K562 (cell line): ENCODE measurements around the gene SH2B2. TPM values are rescaled to one million over a fixed set of nuclear protein-coding genes. Genes with fewer than 3 reads are reported as not detected.
A peak's percentile ranks its signal among the peaks of the same experiment; 100 is the strongest.

Experiments
- ARID2 ChIP-seq: fragments of 450-650 bp; IDR thresholded peaks from 2 replicates; pipeline ENCODE4 v1.6.1; 2017; ENCODE audit warnings: antibody characterized with exemption, mild to moderate bottlenecking
- BHLHE40 ChIP-seq: IDR thresholded peaks from 2 replicates; pipeline ENCODE4 v1.6.1; 2011; ENCODE audit warnings: low read length, improper control_type of control experiment
- CBFA2T3 ChIP-seq: fragments of 450-650 bp; IDR thresholded peaks from 2 replicates; pipeline ENCODE4 v1.6.1; 2017
- CBX2 ChIP-seq: fragments of 200-600 bp; sonication (generic); IDR thresholded peaks from one replicate; pipeline ENCODE4 v1.6.1; 2012; ENCODE audit warnings: mild to moderate bottlenecking, low read length, inconsistent platforms; ENCODE audit not compliant: insufficient read depth, poor library complexity, severe bottlenecking
- CCNT2 ChIP-seq: IDR thresholded peaks from 2 replicates; pipeline ENCODE4 v1.6.1; 2011; ENCODE audit warnings: borderline replicate concordance, low read depth, mild to moderate bottlenecking, moderate library complexity, mixed read lengths, low read length; ENCODE audit not compliant: insufficient read length; ENCODE audit errors: extremely low read depth
- CEBPG ChIP-seq, 3 experiments: fragments of 200-800 bp in 1 of 3; sonication (Bioruptor generic) in 1 of 3; sonication (generic) in 1 of 3; formaldehyde crosslinking in 1 of 3; IDR thresholded peaks in 2 of 3; conservative IDR thresholded peaks in 1 of 3; 2 replicates each; pipeline versions ENCODE4 v1.6.1 to v1.8.0; 2016 to 2022; ENCODE audit warnings: missing compliant biosample characterization in 2 of 3, missing genetic modification characterization in 2 of 3, mild to moderate bottlenecking in 1 of 3, missing genetic modification reagents in 1 of 3
- CHD2 ChIP-seq: IDR thresholded peaks from 2 replicates; pipeline ENCODE4 v1.6.1; 2011; ENCODE audit warnings: low read depth, low read length
- FOXJ3 ChIP-seq: sonication (generic); formaldehyde crosslinking; IDR thresholded peaks from 2 replicates; pipeline ENCODE4 v1.4.0; 2020; ENCODE audit warnings: mild to moderate bottlenecking, missing genetic modification reagents
- HDAC3 ChIP-seq: fragments of 450-650 bp; IDR thresholded peaks from 2 replicates; pipeline ENCODE4 v1.6.1; 2018; ENCODE audit warnings: borderline replicate concordance, mild to moderate bottlenecking, moderate library complexity; ENCODE audit not compliant: partially characterized antibody
- KLF13 ChIP-seq: fragments of 450-650 bp; IDR thresholded peaks from 2 replicates; pipeline ENCODE4 v1.6.1; 2016; ENCODE audit warnings: missing genetic modification characterization, low read depth, mild to moderate bottlenecking, missing compliant biosample characterization, moderate library complexity, borderline replicate concordance
- NR4A1 ChIP-seq, 2 experiments: fragments of 250-450 bp in 1 of 2; fragments of 450-650 bp in 1 of 2; sonication (Bioruptor Pico) in 1 of 2; IDR thresholded peaks; 2 replicates each; pipeline versions ENCODE4 v1.4.0 to v1.6.1; 2016 to 2020; ENCODE audit warnings: mild to moderate bottlenecking in 2 of 2, missing compliant biosample characterization in 1 of 2, missing genetic modification characterization in 1 of 2, moderate library complexity in 1 of 2
- SMARCA4 ChIP-seq: fragments of 450-650 bp; IDR thresholded peaks from 2 replicates; pipeline ENCODE4 v1.6.1; 2016
- TCF3 ChIP-seq: sonication (generic); formaldehyde crosslinking; IDR thresholded peaks from 2 replicates; pipeline ENCODE4 v1.4.0; 2020; ENCODE audit warnings: mild to moderate bottlenecking, missing genetic modification reagents
- XRCC3 ChIP-seq: fragments of 450-650 bp; IDR thresholded peaks from 2 replicates; pipeline ENCODE4 v1.6.1; 2017; ENCODE audit warnings: mild to moderate bottlenecking, moderate library complexity
- ZFPM2 ChIP-seq: fragments of 250-450 bp; sonication (Bioruptor Pico); IDR thresholded peaks from 2 replicates; pipeline ENCODE4 v1.5.1; 2022; ENCODE audit warnings: mild to moderate bottlenecking
- ZKSCAN8 ChIP-seq: fragments of 200-800 bp; sonication (Bioruptor generic); IDR thresholded peaks from 2 replicates; pipeline ENCODE4 v1.6.1; 2016; ENCODE audit warnings: missing genetic modification characterization, missing compliant biosample characterization
- ZNF57 ChIP-seq: fragments of 450-650 bp; formaldehyde crosslinking; IDR thresholded peaks from 2 replicates; pipeline ENCODE4 v1.4.0; 2020; ENCODE audit warnings: mild to moderate bottlenecking, moderate library complexity
- polyA plus RNA-seq, 8 experiments: library from polyadenylated mRNA; depleted of rRNA in 4 of 8; stranded (reverse) in 5 of 8; unstranded in 3 of 8; fragments of >200 nt; fragmentation: Nextera tagmentation in 2 of 8; fragmentation: Illumina TruSeq in 1 of 8; extraction: Ambion mirVana in 2 of 8; extraction: Trizol in 1 of 8; gene quantifications; 2 replicates each; pipeline versions ENCODE4 v1.2.1 to v1.2.3, GENCODE V29; 2011 to 2014; ENCODE audit warnings: inconsistent platforms in 1 of 8, missing spikeins in 1 of 8
- total RNA-seq, 7 experiments: library from RNA; depleted of rRNA in 6 of 7; stranded (reverse); fragments of >200 nt in 6 of 7; fragmentation: Illumina TruSeq in 2 of 7; extraction: Trizol in 2 of 7; gene quantifications; 2 replicates each; pipeline versions ENCODE4 v1.2.1 to v1.2.3, GENCODE V29; 2011 to 2021; ENCODE audit warnings: low replicate concordance in 1 of 7
- TF ChIP-seq, protein P1 (sequence below), 2 experiments: IDR thresholded peaks; 2 replicates each; pipeline ENCODE4 v1.6.1; 2011; ENCODE audit warnings: borderline replicate concordance in 1 of 2, control low read depth in 1 of 2, low read depth in 1 of 2, low read length in 1 of 2, mild to moderate bottlenecking in 1 of 2, mixed read lengths in 1 of 2, moderate library complexity in 1 of 2; ENCODE audit not compliant: insufficient read depth in 1 of 2, insufficient read length in 1 of 2, poor library complexity in 1 of 2, severe bottlenecking in 1 of 2; ENCODE audit errors: extremely low read depth in 1 of 2
- TF ChIP-seq, protein P2 (sequence below): fragments of 450-650 bp; IDR thresholded peaks from 2 replicates; pipeline ENCODE4 v1.6.1; 2016; ENCODE audit warnings: antibody characterized with exemption
- TF ChIP-seq, protein P3 (sequence below), 2 experiments: fragments of 450-650 bp; IDR thresholded peaks; 2 replicates each; pipeline ENCODE4 v1.6.1; 2018; ENCODE audit warnings: mild to moderate bottlenecking in 2 of 2, low read depth in 1 of 2; ENCODE audit not compliant: partially characterized antibody in 2 of 2

Gene SH2B2
- total and polyA plus RNA-seq, 9 of the 15 experiments (the other 6 are each of a cell fraction or from before 2014, with no cell fraction given) = 0.03 to 0.89 (median 0.07) TPM; not detected in 4

DNA sequence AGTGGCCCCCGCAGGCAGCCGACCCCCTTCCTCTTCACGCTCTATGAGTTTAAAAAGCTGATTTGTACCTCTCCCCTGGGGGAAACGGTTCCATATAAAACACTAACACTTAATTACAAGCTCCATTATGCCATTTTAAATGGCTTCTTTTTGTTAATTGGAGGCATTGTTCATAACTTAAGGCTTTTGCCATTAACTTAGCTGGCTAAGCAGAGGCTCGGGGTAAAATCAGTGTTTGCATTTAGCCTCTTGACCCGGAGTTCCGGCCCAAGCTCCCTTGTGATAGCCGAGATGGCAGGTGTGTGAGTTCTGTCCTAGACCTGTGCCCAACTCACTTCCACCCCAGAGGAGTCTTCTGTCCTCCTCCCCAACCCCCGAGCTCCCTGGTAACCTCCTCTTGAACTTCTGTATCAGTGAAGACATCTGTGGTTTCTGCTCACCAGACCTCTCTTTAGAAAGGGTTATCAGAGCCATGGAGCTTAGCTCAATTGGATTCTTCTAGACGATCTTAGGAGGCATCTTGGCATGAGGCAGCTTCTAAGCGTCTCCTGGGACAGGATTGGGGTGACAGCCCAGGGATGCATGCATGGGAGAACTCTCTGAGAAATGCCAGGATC lies 34.2 kb upstream of the SH2B2 start (continued):
- TF ChIP-seq CBX2 (no peak), XRCC3 (no peak), CCNT2 (no peak), BHLHE40 (peak; percentile 87), CHD2 (no peak), SMARCA4 (peak; percentile 44), CEBPG (CRISPR knock-in tag; IDR thresholded peaks at IDR 0.05) (no peak), CEBPG (tag; conservative IDR thresholded peaks at IDR 0.05 in 1 of 2, IDR thresholded peaks at IDR 0.05 in 1 of 2) (no peak), FOXJ3 (CRISPR knock-in tag) (no peak), ZKSCAN8 (CRISPR knock-in tag) (no peak), HDAC3 (no peak), NR4A1 (CRISPR knock-in tag; IDR thresholded peaks at IDR 0.05) (no peak), NR4A1 (tag; IDR thresholded peaks at IDR 0.05) (no peak), CBFA2T3 (peak; percentile 84), ZNF57 (CRISPR knock-in tag) (no peak), TCF3 (peak; percentile 24; the same call in 1 of the 2 replicates), ARID2 (no peak), ZFPM2 (no peak), KLF13 (tag) (no peak)
- TF ChIP-seq, protein P1, sequence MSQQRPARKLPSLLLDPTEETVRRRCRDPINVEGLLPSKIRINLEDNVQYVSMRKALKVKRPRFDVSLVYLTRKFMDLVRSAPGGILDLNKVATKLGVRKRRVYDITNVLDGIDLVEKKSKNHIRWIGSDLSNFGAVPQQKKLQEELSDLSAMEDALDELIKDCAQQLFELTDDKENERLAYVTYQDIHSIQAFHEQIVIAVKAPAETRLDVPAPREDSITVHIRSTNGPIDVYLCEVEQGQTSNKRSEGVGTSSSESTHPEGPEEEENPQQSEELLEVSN (IDR thresholded peaks at IDR 0.05; ENCODE audit: borderline replicate concordance in 1 of 2, extremely low read depth in 1 of 2, insufficient read depth in 1 of 2, insufficient read length in 1 of 2, low read depth in 1 of 2, low read length in 1 of 2, poor library complexity in 1 of 2, severe bottlenecking in 1 of 2) = no peak
- TF ChIP-seq, protein P2, sequence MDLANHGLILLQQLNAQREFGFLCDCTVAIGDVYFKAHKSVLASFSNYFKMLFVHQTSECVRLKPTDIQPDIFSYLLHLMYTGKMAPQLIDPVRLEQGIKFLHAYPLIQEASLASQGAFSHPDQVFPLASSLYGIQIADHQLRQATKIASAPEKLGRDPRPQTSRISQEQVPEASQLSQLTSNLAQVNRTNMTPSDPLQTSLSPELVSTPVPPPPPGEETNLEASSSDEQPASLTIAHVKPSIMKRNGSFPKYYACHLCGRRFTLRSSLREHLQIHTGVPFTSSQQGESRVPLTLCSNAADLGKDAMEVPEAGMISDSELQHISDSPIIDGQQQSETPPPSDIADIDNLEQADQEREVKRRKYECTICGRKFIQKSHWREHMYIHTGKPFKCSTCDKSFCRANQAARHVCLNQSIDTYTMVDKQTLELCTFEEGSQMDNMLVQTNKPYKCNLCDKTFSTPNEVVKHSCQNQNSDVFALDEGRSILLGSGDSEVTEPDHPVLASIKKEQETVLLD = no peak
- TF ChIP-seq, protein P3, sequence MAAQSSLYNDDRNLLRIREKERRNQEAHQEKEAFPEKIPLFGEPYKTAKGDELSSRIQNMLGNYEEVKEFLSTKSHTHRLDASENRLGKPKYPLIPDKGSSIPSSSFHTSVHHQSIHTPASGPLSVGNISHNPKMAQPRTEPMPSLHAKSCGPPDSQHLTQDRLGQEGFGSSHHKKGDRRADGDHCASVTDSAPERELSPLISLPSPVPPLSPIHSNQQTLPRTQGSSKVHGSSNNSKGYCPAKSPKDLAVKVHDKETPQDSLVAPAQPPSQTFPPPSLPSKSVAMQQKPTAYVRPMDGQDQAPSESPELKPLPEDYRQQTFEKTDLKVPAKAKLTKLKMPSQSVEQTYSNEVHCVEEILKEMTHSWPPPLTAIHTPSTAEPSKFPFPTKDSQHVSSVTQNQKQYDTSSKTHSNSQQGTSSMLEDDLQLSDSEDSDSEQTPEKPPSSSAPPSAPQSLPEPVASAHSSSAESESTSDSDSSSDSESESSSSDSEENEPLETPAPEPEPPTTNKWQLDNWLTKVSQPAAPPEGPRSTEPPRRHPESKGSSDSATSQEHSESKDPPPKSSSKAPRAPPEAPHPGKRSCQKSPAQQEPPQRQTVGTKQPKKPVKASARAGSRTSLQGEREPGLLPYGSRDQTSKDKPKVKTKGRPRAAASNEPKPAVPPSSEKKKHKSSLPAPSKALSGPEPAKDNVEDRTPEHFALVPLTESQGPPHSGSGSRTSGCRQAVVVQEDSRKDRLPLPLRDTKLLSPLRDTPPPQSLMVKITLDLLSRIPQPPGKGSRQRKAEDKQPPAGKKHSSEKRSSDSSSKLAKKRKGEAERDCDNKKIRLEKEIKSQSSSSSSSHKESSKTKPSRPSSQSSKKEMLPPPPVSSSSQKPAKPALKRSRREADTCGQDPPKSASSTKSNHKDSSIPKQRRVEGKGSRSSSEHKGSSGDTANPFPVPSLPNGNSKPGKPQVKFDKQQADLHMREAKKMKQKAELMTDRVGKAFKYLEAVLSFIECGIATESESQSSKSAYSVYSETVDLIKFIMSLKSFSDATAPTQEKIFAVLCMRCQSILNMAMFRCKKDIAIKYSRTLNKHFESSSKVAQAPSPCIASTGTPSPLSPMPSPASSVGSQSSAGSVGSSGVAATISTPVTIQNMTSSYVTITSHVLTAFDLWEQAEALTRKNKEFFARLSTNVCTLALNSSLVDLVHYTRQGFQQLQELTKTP (IDR thresholded peaks at IDR 0.05; ENCODE audit: low read depth in 1 of 2, partially characterized antibody in 2 of 2) = no peak
